SK-N-SH (cell line): ENCODE results near the gene MSRB1. TPM values are rescaled to one million over a fixed set of nuclear protein-coding genes. Genes with fewer than 3 reads are reported as not detected.

Source experiments
- CTCF ChIA-PET: fragments of 300-600, 350-600 bp; formaldehyde crosslinking; extraction: SDS; loops from one replicate; lab custom pipeline; 2021; lab: Yijun Ruan, JAX
- POLR2A ChIA-PET: fragments of 350-600 bp; sonication (Branson Sonifier 250); formaldehyde crosslinking; extraction: SDS; loops from one replicate; lab custom pipeline; 2020; ENCODE audit warnings: antibody characterized with exemption, inconsistent platforms; lab: Yijun Ruan, JAX
- DNase-seq: peaks from one replicate; pipeline ENCODE4 v3.0.0; 2012
- H2AFZ ChIP-seq: fragments of 200-600 bp; sonication (generic); 2 replicates; pipeline ENCODE4 v1.8.1; 2016; ENCODE audit warnings: antibody characterized with exemption, mild to moderate bottlenecking, low read depth
- H3F3A ChIP-seq: fragments of 200-600 bp; sonication (generic); replicated peaks from 2 replicates; pipeline ENCODE3; 2016; ENCODE audit warnings: antibody characterized with exemption, mild to moderate bottlenecking; ENCODE audit not compliant: insufficient read depth
- H3K27ac ChIP-seq, 2 experiments: fragments of 200-500 bp in 1 of 2; fragments of 200-600 bp in 1 of 2; sonication (Bioruptor generic) in 1 of 2; sonication (generic), shearing (Covaris generic) in 1 of 2; 2 replicates each; pipeline versions ENCODE4 v1.5.1 to v1.6.1; 2014 to 2016; ENCODE audit warnings: low read depth in 2 of 2, inconsistent platforms in 1 of 2, low read length in 1 of 2, mild to moderate bottlenecking in 1 of 2, mixed read lengths in 1 of 2
- H3K27me3 ChIP-seq: fragments of 200-600 bp; sonication (generic), shearing (Covaris generic); 2 replicates; pipeline ENCODE4 v1.6.1; 2016; ENCODE audit warnings: mixed run types; ENCODE audit not compliant: insufficient read depth
- H3K36me3 ChIP-seq, 2 experiments: fragments of 200-500 bp in 1 of 2; fragments of 200-600 bp in 1 of 2; sonication (Bioruptor generic) in 1 of 2; sonication (generic) in 1 of 2; replicated peaks in 1 of 2; 2 replicates each; pipeline versions ENCODE3 to v1.5.1; 2014 to 2016; ENCODE audit warnings: low read length in 1 of 2, mild to moderate bottlenecking in 1 of 2; ENCODE audit not compliant: insufficient read depth in 2 of 2, control insufficient read depth in 1 of 2
- H3K4me1 ChIP-seq, 2 experiments: fragments of 200-500 bp in 1 of 2; fragments of 200-600 bp in 1 of 2; sonication (Bioruptor generic) in 1 of 2; sonication (generic), shearing (Covaris generic) in 1 of 2; 2 replicates each; pipeline versions ENCODE4 v1.5.1 to v1.6.1; 2014 to 2016; ENCODE audit warnings: low read depth in 1 of 2, low read length in 1 of 2, mixed run types in 1 of 2; ENCODE audit not compliant: insufficient read depth in 2 of 2, control insufficient read depth in 1 of 2
- H3K4me2 ChIP-seq: fragments of 200-600 bp; sonication (generic), shearing (Covaris generic); 2 replicates; pipeline ENCODE4 v1.6.1; 2017; ENCODE audit warnings: mixed run types
- H3K4me3 ChIP-seq, 2 experiments: fragments of 200-500 bp in 1 of 2; fragments of 200-600 bp in 1 of 2; sonication (Bioruptor generic) in 1 of 2; sonication (generic), shearing (Covaris generic) in 1 of 2; 2 replicates each; pipeline versions ENCODE4 v1.5.1 to v1.8.1; 2014 to 2016; ENCODE audit warnings: low read depth in 2 of 2, inconsistent platforms in 1 of 2, low read length in 1 of 2, mild to moderate bottlenecking in 1 of 2, mixed read lengths in 1 of 2, moderate library complexity in 1 of 2
- H3K79me2 ChIP-seq: fragments of 200-600 bp; sonication (generic); 2 replicates; pipeline ENCODE4 v1.8.1; 2017; ENCODE audit warnings: mild to moderate bottlenecking; ENCODE audit not compliant: insufficient read depth
- H3K9ac ChIP-seq: fragments of 200-600 bp; sonication (generic); 2 replicates; pipeline ENCODE4 v1.6.1; 2017; ENCODE audit warnings: mixed run types
- H3K9me2 ChIP-seq: fragments of 200-600 bp; sonication (generic); 2 replicates; pipeline ENCODE4 v1.6.1; 2017; ENCODE audit warnings: mixed run types
- H3K9me3 ChIP-seq: fragments of 200-600 bp; sonication (generic); 2 replicates; pipeline ENCODE4 v1.6.1; 2017; ENCODE audit warnings: mixed run types, mild to moderate bottlenecking, moderate library complexity
- H4K20me1 ChIP-seq: fragments of 200-600 bp; sonication (generic); 2 replicates; pipeline ENCODE4 v1.6.1; 2017; ENCODE audit warnings: mild to moderate bottlenecking, mixed run types; ENCODE audit not compliant: insufficient read depth
- EP300 ChIP-seq, 2 experiments: IDR thresholded peaks; 2 replicates each; pipeline versions ENCODE4 v1.4.0 to v1.6.1; 2012; ENCODE audit warnings: borderline replicate concordance in 1 of 2, low read depth in 1 of 2, low read length in 1 of 2
- EZH2phosphoT487 ChIP-seq: fragments of 200-600 bp; sonication (generic); IDR thresholded peaks from 2 replicates; pipeline ENCODE4 v1.6.1; 2017; ENCODE audit warnings: low read depth, mixed run types, mild to moderate bottlenecking, antibody characterized with exemption, moderate library complexity, borderline replicate concordance
- FOSL2 ChIP-seq: IDR thresholded peaks from 2 replicates; pipeline ENCODE4 v1.4.0; 2012; ENCODE audit warnings: low read depth, mild to moderate bottlenecking, moderate library complexity, borderline replicate concordance
- FOXJ3 ChIP-seq: sonication (generic); formaldehyde crosslinking; IDR thresholded peaks from 2 replicates; pipeline ENCODE4 v1.5.1; 2020; ENCODE audit warnings: mild to moderate bottlenecking, missing genetic modification reagents
- FOXM1 ChIP-seq: IDR thresholded peaks from 2 replicates; pipeline ENCODE4 v1.4.0; 2012; ENCODE audit warnings: low read depth, mild to moderate bottlenecking
- GABPA ChIP-seq: IDR thresholded peaks from 2 replicates; pipeline ENCODE4 v1.4.0; 2012; ENCODE audit warnings: low read depth, mild to moderate bottlenecking
- GATA2 ChIP-seq: sonication (generic); formaldehyde crosslinking; IDR thresholded peaks from 2 replicates; pipeline ENCODE4 v1.5.0; 2020; ENCODE audit warnings: mild to moderate bottlenecking, missing genetic modification reagents
- JUND ChIP-seq: IDR thresholded peaks from 2 replicates; pipeline ENCODE4 v1.4.0; 2012
- MEF2A ChIP-seq: IDR thresholded peaks from 2 replicates; pipeline ENCODE4 v1.4.0; 2012; ENCODE audit warnings: low read depth, borderline replicate concordance
- MXI1 ChIP-seq: IDR thresholded peaks from 2 replicates; pipeline ENCODE4 v1.6.1; 2012; ENCODE audit warnings: mild to moderate bottlenecking, low read depth, low read length, improper control_type of control experiment
- NRF1 ChIP-seq: IDR thresholded peaks from 2 replicates; pipeline ENCODE4 v1.6.1; 2012; ENCODE audit warnings: low read depth, mild to moderate bottlenecking, low read length
- POLR2AphosphoS5 ChIP-seq: IDR thresholded peaks from 2 replicates; pipeline ENCODE4 v1.6.1; 2012; ENCODE audit warnings: low read depth, low read length
- TAF1 ChIP-seq: IDR thresholded peaks from 2 replicates; pipeline ENCODE4 v1.6.1; 2012; ENCODE audit warnings: low read depth, mild to moderate bottlenecking, low read length, moderate library complexity, borderline replicate concordance
- TCF12 ChIP-seq: IDR thresholded peaks from 2 replicates; pipeline ENCODE4 v1.4.0; 2012
- YY1 ChIP-seq: IDR thresholded peaks from 2 replicates; pipeline ENCODE4 v1.4.0; 2012; ENCODE audit warnings: low read depth, mild to moderate bottlenecking
- ZBTB33 ChIP-seq: IDR thresholded peaks from 2 replicates; pipeline ENCODE4 v1.4.0; 2012; ENCODE audit warnings: low read depth, borderline replicate concordance
- WGBS: methylation state at CpG from one replicate; pipeline ENCODE4 v1.1.6; 2017; ENCODE audit warnings: low lambda C conversion rate; 5-methylcytosine and 5-hydroxymethylcytosine counted together
- polyA plus RNA-seq, 3 experiments: library from polyadenylated mRNA; depleted of rRNA; stranded (reverse); fragments of >200 nt; gene quantifications; 2 replicates each; pipeline ENCODE4 v1.2.3, GENCODE V29; 2012
- TF ChIP-seq, protein P1 (sequence below): fragments of 200-600 bp; sonication (generic); IDR thresholded peaks from 2 replicates; pipeline ENCODE4 v1.6.1; 2017; ENCODE audit warnings: antibody characterized with exemption, mild to moderate bottlenecking, moderate library complexity
- TF ChIP-seq, protein P2 (sequence below): IDR thresholded peaks from 2 replicates; pipeline ENCODE4 v1.4.0; 2012; ENCODE audit warnings: low read depth

MSRB1 gene
- polyA plus RNA-seq, 1 of the 3 experiments (the other 2 are of a cell fraction) = 31.4 TPM

DNA sequence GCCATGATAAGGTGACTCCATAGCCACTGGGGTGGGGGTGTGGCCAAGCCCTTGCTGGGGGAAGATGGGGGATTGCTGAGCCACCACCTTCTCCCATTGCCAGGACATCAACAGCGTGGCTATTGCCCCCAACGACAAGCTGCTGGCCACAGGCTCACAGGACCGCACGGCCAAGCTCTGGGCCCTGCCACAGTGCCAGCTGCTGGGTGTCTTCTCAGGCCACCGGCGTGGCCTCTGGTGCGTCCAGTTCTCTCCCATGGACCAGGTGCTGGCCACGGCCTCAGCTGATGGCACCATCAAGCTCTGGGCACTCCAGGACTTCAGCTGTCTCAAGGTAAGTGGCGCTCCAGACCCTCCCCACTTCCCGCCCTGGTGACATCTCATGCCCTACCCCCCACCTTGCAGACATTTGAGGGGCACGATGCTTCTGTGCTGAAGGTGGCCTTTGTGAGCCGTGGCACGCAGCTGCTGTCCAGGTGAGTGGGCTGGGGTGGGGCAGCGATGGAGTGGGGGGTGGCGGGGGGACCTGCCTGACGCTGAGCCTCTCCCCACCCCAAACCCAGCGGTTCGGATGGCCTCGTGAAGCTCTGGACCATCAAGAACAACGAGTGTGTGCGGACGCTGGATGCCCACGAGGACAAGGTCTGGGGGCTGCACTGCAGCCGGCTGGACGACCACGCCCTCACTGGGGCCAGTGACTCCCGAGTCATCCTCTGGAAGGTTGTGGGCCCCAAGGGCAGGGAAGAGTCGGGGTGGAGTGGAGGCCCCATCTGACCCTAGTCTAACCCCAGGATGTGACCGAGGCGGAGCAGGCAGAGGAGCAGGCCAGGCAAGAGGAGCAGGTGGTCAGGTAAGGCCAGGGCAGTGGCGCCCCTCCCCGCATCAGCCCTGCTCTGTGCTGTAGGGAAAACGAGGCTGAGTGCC, 34.2 kb upstream of the MSRB1 start (continued):
- no peak for TF ChIP-seq ZBTB33
- no peak for TF ChIP-seq MEF2A
- no peak for TF ChIP-seq NRF1
- TF ChIP-seq YY1 = no peak
- no peak for TF ChIP-seq JUND

- TF ChIP-seq FOSL2 (no peak), MXI1 (no peak), EP300 (IDR thresholded peaks at IDR 0.05; ENCODE audit: borderline replicate concordance in 1 of 2, low read depth in 1 of 2, low read length in 1 of 2) (no peak), POLR2AphosphoS5 (no peak), TAF1 (no peak)
- no peak overlapping the region for H3K4me3 ChIP-seq
- no peak overlapping the region for H2AFZ ChIP-seq
- WGBS = 90% methylated on average over 3 of the region's 8 CpGs
- no peaks in the 10 kb centered on the region for H3K9me3 ChIP-seq
- no peaks in the 10 kb centered on the region for H4K20me1 ChIP-seq
- no peaks in the 10 kb centered on the region for H3K27me3 ChIP-seq
- H3K9me2 ChIP-seq = no peaks in the 10 kb centered on the region
- peaks cover 0 to 6% of the 10 kb centered on the region in 2 experiments; a peak in 1 of 4 replicates for H3K4me1 ChIP-seq
- peaks cover 4% of the 10 kb centered on the region for H3F3A ChIP-seq
- H3K9ac ChIP-seq = no peak overlapping the region
- ChIA-PET POLR2A (interaction anchor here (1.6 kb wide), 1 partner anchor 11 kb away, joined by 6 read pairs; the partner anchor contains the start of gene RPS2), CTCF (interaction anchor here (1.3 kb wide), 1 partner anchor 10 kb away, joined by 3 read pairs; no protein-coding TSS in a partner anchor)
- peaks cover 23% of the 10 kb centered on the region for H3K79me2 ChIP-seq
- no peak overlapping the region for H3K27ac ChIP-seq
- DNase-seq = no peak
- H3K36me3 ChIP-seq = peaks cover 7 to 49% of the 10 kb centered on the region in 2 experiments
- H3K4me2 ChIP-seq = no peak overlapping the region
These were observed 33.2 kb upstream of the MSRB1 start for GRCh38 chr16:1976216-1976520.

GRCh38 chr16:1975432-1976215, 32.6 kb upstream of the MSRB1 start:
- H3K9me2 ChIP-seq = no peaks in the 10 kb centered on the region
- peaks cover 28% of the 10 kb centered on the region for H3K79me2 ChIP-seq
- CTCF ChIA-PET = no interaction called here
- no peaks in the 10 kb centered on the region for H3K27me3 ChIP-seq
- peaks cover 7 to 49% of the 10 kb centered on the region in 2 experiments for H3K36me3 ChIP-seq
- no peak overlapping the region for H3K9ac ChIP-seq
- no peak for DNase-seq
- H3K27ac ChIP-seq = no peak overlapping the region
- H3K4me2 ChIP-seq = no peak overlapping the region
- no peaks in the 10 kb centered on the region for H4K20me1 ChIP-seq
- no peaks in the 10 kb centered on the region for H3K9me3 ChIP-seq
- POLR2A ChIA-PET = interaction anchor here (1.6 kb wide), 1 partner anchor 11 kb away, joined by 6 read pairs; the partner anchor contains the start of gene RPS2
- no peak overlapping the region for H3K4me3 ChIP-seq
- peaks cover 4% of the 10 kb centered on the region for H3F3A ChIP-seq
- 97% methylated on average over 20 of the region's 33 CpGs for WGBS
- peaks cover 0 to 9% of the 10 kb centered on the region in 2 experiments; a peak in 1 of 4 replicates for H3K4me1 ChIP-seq
- no peak overlapping the region for H2AFZ ChIP-seq
- TF ChIP-seq TCF12 (no peak), EP300 (IDR thresholded peaks at IDR 0.05; ENCODE audit: borderline replicate concordance in 1 of 2, low read depth in 1 of 2, low read length in 1 of 2) (no peak), FOXJ3 (CRISPR knock-in tag) (no peak), GABPA (no peak), GATA2 (CRISPR knock-in tag) (no peak), MEF2A (no peak), EZH2phosphoT487 (no peak), FOXM1 (no peak), FOSL2 (no peak)
- TF ChIP-seq, protein P1, sequence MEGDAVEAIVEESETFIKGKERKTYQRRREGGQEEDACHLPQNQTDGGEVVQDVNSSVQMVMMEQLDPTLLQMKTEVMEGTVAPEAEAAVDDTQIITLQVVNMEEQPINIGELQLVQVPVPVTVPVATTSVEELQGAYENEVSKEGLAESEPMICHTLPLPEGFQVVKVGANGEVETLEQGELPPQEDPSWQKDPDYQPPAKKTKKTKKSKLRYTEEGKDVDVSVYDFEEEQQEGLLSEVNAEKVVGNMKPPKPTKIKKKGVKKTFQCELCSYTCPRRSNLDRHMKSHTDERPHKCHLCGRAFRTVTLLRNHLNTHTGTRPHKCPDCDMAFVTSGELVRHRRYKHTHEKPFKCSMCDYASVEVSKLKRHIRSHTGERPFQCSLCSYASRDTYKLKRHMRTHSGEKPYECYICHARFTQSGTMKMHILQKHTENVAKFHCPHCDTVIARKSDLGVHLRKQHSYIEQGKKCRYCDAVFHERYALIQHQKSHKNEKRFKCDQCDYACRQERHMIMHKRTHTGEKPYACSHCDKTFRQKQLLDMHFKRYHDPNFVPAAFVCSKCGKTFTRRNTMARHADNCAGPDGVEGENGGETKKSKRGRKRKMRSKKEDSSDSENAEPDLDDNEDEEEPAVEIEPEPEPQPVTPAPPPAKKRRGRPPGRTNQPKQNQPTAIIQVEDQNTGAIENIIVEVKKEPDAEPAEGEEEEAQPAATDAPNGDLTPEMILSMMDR = no peak
- TF ChIP-seq, protein P2, sequence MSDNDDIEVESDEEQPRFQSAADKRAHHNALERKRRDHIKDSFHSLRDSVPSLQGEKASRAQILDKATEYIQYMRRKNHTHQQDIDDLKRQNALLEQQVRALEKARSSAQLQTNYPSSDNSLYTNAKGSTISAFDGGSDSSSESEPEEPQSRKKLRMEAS = no peak
